Activated B cell treated with CpG ODN at 0.5 μM for 24 hours (primary cell): Measurements from ENCODE around the gene PTPRE. TPM values are rescaled to one million over a fixed set of nuclear protein-coding genes. Genes with fewer than 3 reads are reported as not detected.

Experiments used
- ATAC-seq: fragments of 200-7000 bp; cut with Tn5 transposase; one replicate; pipeline ENCODE4 v1.10.0; 2021; ENCODE audit warnings: low read depth, mild to moderate bottlenecking, moderate library complexity
- CTCF ChIA-PET: fragments of 350-600 bp; sonication (Branson Sonifier 250); formaldehyde crosslinking; loops from one replicate; lab custom pipeline; 2021; ENCODE audit warnings: antibody characterized with exemption; lab: Charles Lee
- POLR2A ChIA-PET: fragments of 350-600 bp; sonication (Branson Sonifier 250); formaldehyde crosslinking; loops from one replicate; lab custom pipeline; 2021; ENCODE audit warnings: antibody characterized with exemption; lab: Charles Lee
- DNase-seq: peaks from one replicate; pipeline ENCODE4 v3.0.0; 2022
- H3K27ac Mint-ChIP-seq: one replicate; pipeline ENCODE4 v1.8.0; 2020; ENCODE audit warnings: mixed read lengths
- H3K27me3 Mint-ChIP-seq: one replicate; pipeline ENCODE4 v1.8.0; 2021; ENCODE audit warnings: mixed read lengths
- H3K36me3 Mint-ChIP-seq: one replicate; pipeline ENCODE4 v1.8.0; 2021; ENCODE audit warnings: low read depth, mixed read lengths
- H3K4me1 Mint-ChIP-seq: one replicate; pipeline ENCODE4 v1.8.0; 2021; ENCODE audit warnings: mixed read lengths
- H3K4me3 Mint-ChIP-seq: one replicate; pipeline ENCODE4 v1.8.0; 2020; ENCODE audit warnings: mild to moderate bottlenecking, mixed read lengths
- H3K9me3 Mint-ChIP-seq: one replicate; pipeline ENCODE4 v1.8.0; 2020; ENCODE audit warnings: mixed read lengths
- intact Hi-C: fragments of 100-400 bp; cut with micrococcal nuclease; formaldehyde crosslinking; loops from one replicate; pipeline ENCODE4 v1.15.1; 2024
- total RNA-seq: library from RNA; stranded (reverse); gene quantifications from 2 replicates; pipeline ENCODE4 v1.2.3, GENCODE V29; 2022
- TF ChIP-seq, protein P1 (sequence below): fragments of 200-600 bp; IDR thresholded peaks from one replicate; pipeline ENCODE4 v1.8.0; 2022; ENCODE audit warnings: antibody characterized with exemption, mild to moderate bottlenecking

Gene PTPRE
- total RNA-seq, 1 donor from 2014 or later, result 36.8 TPM

DNA sequence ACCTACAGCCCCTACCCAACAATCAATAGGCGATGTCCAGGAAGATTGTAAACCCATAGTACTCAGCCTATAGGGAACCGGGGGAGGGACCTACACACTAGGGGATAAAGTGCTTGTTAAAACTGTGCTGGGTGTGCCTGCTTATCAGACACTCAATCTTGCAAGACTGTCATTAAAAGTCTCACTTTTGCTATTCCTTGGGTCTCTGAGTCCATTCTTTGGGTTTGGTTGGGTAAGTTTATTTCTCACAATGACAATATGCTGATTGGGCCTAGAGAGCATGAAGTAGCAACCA, 45.6 kb downstream of the PTPRE start:
- intact Hi-C loops, result no loop called here
- ChIA-PET POLR2A (no interaction called here), CTCF (no interaction called here)
- DNase-seq (no peak), ATAC-seq (no peak)
- H3K27me3 Mint-ChIP-seq, result peaks cover 8% of the 10 kb centered on the region
- H3K36me3 Mint-ChIP-seq, result no peaks in the 10 kb centered on the region
- no peak overlapping the region for H3K27ac Mint-ChIP-seq
- peaks cover 2% of the 10 kb centered on the region for H3K9me3 Mint-ChIP-seq
- H3K4me1 Mint-ChIP-seq, result no peaks in the 10 kb centered on the region
- TF ChIP-seq, protein P1, sequence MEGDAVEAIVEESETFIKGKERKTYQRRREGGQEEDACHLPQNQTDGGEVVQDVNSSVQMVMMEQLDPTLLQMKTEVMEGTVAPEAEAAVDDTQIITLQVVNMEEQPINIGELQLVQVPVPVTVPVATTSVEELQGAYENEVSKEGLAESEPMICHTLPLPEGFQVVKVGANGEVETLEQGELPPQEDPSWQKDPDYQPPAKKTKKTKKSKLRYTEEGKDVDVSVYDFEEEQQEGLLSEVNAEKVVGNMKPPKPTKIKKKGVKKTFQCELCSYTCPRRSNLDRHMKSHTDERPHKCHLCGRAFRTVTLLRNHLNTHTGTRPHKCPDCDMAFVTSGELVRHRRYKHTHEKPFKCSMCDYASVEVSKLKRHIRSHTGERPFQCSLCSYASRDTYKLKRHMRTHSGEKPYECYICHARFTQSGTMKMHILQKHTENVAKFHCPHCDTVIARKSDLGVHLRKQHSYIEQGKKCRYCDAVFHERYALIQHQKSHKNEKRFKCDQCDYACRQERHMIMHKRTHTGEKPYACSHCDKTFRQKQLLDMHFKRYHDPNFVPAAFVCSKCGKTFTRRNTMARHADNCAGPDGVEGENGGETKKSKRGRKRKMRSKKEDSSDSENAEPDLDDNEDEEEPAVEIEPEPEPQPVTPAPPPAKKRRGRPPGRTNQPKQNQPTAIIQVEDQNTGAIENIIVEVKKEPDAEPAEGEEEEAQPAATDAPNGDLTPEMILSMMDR, result no peak
- H3K4me3 Mint-ChIP-seq, result no peak overlapping the region

DNA sequence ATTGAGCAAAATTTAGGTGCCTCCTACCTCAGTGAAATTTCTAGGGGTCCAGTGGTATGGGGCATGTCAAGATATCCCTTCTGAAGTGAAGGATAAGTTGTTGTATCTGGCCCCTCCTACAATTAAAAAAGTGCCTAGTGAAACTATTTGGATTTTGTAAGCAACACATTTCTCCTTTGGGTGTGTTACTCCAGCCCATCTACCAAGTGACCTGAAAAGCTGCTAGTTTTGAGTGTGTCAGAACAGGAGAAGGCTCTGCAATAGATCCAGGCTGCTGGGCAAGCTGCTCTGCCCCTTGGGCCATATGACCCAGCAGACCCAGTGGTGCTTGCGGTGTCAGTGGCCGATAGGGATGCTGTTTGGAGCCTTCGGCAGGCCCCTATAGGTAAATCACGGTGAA, 46.0 kb downstream of the PTPRE start:
- no peak for ATAC-seq
- H3K27ac Mint-ChIP-seq, result no peak overlapping the region
- CTCF ChIA-PET, result no interaction called here
- no peaks in the 10 kb centered on the region for H3K36me3 Mint-ChIP-seq
- no peak for DNase-seq
- no peaks in the 10 kb centered on the region for H3K4me1 Mint-ChIP-seq
- peaks cover 8% of the 10 kb centered on the region for H3K27me3 Mint-ChIP-seq
- TF ChIP-seq, protein P1, result no peak
- POLR2A ChIA-PET, result no interaction called here
- intact Hi-C loops, result no loop called here
- peaks cover 2% of the 10 kb centered on the region for H3K9me3 Mint-ChIP-seq
- no peak overlapping the region for H3K4me3 Mint-ChIP-seq

DNA sequence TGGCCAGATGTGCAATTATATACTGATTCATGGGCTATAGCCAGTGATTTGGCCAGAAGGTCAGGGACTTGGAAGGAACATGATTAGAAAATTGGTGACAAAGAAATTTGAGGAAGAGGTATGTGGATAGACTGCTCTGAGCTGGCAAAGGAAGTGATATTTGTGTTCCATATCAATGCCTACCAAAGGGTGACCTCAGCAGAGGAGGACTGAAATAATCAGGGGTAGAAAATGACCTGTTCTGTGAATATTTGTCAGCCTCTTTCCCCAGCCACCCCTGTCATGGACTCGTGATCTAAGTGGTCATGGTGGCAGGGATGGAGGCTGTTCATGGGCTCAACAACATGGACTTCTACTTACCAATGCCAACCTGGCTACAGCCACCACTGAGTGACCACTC, 47.0 kb downstream of the PTPRE start:
- peaks cover 11% of the 10 kb centered on the region for H3K27me3 Mint-ChIP-seq
- no peaks in the 10 kb centered on the region for H3K4me1 Mint-ChIP-seq
- TF ChIP-seq, protein P1, result no peak
- ChIA-PET POLR2A (no interaction called here), CTCF (no interaction called here)
- intact Hi-C loops, result no loop called here
- H3K4me3 Mint-ChIP-seq, result no peak overlapping the region
- ATAC-seq (no peak), DNase-seq (no peak)
- H3K9me3 Mint-ChIP-seq, result peaks cover 2% of the 10 kb centered on the region
- no peaks in the 10 kb centered on the region for H3K36me3 Mint-ChIP-seq
- no peak overlapping the region for H3K27ac Mint-ChIP-seq

DNA sequence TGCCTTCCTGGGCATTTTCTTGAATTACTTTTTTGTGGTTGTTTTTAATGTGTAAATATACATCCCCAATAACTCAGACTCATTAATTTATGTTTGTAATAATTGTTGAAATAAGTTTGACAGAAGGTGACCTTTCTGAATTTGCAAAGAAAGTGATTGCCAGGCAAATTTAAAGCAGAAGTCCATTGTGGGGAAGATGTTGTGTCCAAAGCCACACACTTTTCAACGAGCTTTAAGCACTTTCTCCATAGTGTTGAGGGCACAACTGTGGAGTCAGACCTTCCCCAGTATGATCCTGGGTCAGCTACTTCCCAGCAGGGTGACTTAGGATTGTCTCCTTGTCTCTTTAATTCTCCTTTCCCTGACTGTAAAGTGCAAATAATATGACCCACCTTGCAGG, 52.5 kb downstream of the PTPRE start:
- H3K4me3 Mint-ChIP-seq, result no peak overlapping the region
- ATAC-seq (no peak), DNase-seq (no peak)
- ChIA-PET CTCF (no interaction called here), POLR2A (no interaction called here)
- intact Hi-C loops, result no loop called here
- TF ChIP-seq, protein P1, result no peak
- H3K27me3 Mint-ChIP-seq, result peaks cover 13% of the 10 kb centered on the region
- H3K36me3 Mint-ChIP-seq, result no peaks in the 10 kb centered on the region
- no peaks in the 10 kb centered on the region for H3K4me1 Mint-ChIP-seq
- no peak overlapping the region for H3K27ac Mint-ChIP-seq
- H3K9me3 Mint-ChIP-seq, result peaks cover 2% of the 10 kb centered on the region

DNA sequence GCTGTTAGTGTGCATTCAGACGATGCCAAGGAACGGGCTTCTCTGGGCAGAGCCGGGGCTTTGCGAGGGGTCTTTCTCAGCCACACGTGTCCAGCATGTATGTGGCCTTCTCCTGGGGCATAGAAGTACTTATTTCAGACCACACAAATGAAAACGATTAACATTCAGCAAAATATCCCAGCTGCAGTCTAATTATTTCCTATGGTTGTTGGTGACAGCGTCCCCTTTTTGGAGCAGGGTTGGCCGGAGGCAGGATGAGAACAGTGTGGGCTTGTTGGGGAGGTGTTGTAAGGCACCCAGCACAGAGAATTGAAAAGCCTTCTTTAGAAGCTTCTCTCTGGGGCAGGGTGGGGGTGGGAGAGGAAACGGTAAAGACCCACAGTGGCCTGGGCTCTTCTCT, 54.2 kb downstream of the PTPRE start:
- H3K4me1 Mint-ChIP-seq, result no peaks in the 10 kb centered on the region
- ATAC-seq (no peak), DNase-seq (no peak)
- POLR2A ChIA-PET, result no interaction called here
- CTCF ChIA-PET, result no interaction called here
- H3K27me3 Mint-ChIP-seq, result peaks cover 10% of the 10 kb centered on the region
- H3K27ac Mint-ChIP-seq, result no peak overlapping the region
- H3K36me3 Mint-ChIP-seq, result no peaks in the 10 kb centered on the region
- no peak overlapping the region for H3K4me3 Mint-ChIP-seq
- intact Hi-C loops, result no loop called here
- H3K9me3 Mint-ChIP-seq, result no peaks in the 10 kb centered on the region
- TF ChIP-seq, protein P1, result no peak
